NCI-H187 treated with DMSO at 0.1 percent for 48 hours (cell line): Measurements from ENCODE around the gene REX1BD.
"Not testable (repeated sequence)": the region's sequence is repeated elsewhere in the genome, so short reads cannot be mapped to it uniquely, and the experiment has no call there.

Experiments
- DNase-seq: peaks from one replicate; lab custom pipeline; 2025; lab: John Stamatoyannopoulos, UW

The REX1BD gene

DNA sequence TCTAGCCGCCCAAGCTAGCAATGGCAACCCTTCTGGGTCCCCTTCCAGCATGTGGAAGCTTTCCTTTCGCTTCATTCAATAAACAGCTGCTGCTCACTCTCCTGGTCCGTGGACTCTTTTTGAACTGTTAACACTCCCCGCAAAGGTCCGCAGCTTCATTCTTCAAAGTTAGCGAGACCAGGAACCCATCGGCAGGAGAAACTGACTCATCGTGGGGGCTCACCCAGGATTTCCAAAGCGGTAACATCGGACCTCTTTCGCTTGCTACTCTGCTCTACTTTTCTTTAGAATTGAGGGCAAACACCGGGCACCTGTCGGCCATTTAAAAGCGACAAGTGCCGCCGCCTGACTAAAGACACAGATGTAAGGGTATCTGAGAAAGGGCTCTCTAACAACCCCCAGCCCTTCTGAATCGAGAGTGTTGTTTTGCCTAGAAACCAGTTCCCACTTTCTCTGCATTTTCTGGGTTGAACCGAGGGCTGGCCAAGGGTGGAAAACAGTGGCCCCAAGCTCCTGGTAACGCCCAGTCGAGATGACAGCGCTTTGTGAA is 11.2 kb upstream of the REX1BD start:
- DNase-seq, result no peak

DNA sequence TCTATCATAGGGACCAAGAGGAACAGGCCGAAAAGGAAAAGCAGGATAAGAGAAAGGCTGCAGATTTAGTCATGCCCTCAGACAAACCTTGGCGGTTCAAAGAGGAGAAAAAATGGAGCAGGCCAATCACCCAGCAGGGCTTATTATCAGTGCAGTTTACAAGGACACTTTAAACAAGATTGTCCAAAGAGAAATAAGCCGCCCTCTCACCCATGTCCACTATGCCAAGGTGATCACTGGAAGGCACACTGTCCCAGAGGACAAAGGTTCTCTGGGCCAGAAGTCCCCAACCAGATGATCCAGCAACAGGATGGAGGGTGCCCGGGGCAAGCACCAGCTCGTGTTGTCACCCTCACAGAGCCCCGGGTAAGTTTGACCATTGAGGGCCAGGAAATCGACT is 8.3 kb upstream of the REX1BD start:
- DNase-seq, result no peak

DNA sequence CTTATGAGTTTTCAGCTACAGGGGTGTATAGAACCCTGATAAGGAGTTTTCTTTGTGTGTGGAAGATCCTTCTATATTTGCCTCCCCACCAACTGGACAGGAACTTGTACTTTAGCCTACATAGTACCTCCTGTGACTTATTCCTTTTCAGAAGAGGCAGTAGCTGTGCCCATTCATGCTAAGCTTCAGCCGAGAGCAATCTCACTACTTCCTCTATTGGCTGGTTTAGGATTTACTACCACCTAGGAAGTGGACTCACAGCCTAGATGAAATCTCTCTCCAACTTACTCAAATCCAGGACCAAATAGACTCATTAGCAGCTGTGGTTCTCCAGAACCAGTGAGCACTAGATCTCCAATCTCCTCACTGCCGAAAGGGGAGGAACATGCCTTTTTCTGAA is 2.3 kb upstream of the REX1BD start:
- no peak for DNase-seq

DNA sequence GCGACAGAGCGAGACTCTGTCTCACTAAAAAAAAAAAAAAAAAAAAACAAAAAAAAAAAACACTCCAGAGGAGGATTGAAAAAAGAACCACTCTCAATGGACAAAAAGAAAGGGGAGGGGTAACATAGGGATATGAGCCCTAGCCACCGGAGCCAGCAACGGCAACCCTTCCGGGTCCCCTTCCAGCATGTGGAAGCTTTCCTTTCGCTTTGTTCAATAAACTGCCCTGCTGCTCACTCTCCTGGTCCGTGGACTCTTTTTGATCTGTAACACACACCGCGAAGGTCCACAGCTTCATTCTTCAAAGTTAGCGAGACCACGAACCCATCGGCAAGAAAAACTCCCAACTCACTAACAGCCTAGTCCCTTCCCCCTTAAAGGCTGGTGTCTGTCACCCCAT is 1.0 kb upstream of the REX1BD start:
- DNase-seq, result no peak

DNA sequence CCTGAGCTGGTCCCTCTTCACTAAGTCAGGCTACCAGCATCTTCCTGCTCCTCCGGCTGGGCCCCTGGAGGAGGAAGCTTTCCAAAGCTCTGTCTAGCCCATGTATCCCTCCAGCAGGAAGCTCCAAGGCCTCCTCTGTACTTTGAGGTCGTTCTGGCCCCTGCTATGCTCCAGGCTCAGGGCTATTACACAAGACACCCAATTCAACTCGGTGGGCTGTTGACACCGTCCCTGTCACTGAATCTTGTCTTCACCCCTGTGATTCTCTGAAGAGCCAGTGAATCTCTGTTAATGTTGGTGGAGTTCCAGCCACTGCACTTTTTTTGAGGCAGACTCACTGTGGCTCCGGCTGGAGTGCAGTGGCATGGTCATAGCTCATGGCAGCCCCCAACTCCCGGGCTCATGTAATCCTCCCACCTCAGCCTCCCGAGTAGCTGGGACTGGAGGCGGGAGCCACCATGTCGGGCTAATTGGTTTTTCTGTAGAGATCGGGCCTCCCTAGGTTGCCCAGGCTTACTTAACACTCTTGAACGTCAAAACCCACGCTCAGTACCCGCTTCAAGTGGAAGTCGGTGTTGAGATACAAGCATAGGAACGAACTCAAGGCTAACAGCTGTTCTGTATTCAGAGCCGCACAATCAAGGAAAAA is 512 bp upstream of the REX1BD start:
- no peak for DNase-seq

DNA sequence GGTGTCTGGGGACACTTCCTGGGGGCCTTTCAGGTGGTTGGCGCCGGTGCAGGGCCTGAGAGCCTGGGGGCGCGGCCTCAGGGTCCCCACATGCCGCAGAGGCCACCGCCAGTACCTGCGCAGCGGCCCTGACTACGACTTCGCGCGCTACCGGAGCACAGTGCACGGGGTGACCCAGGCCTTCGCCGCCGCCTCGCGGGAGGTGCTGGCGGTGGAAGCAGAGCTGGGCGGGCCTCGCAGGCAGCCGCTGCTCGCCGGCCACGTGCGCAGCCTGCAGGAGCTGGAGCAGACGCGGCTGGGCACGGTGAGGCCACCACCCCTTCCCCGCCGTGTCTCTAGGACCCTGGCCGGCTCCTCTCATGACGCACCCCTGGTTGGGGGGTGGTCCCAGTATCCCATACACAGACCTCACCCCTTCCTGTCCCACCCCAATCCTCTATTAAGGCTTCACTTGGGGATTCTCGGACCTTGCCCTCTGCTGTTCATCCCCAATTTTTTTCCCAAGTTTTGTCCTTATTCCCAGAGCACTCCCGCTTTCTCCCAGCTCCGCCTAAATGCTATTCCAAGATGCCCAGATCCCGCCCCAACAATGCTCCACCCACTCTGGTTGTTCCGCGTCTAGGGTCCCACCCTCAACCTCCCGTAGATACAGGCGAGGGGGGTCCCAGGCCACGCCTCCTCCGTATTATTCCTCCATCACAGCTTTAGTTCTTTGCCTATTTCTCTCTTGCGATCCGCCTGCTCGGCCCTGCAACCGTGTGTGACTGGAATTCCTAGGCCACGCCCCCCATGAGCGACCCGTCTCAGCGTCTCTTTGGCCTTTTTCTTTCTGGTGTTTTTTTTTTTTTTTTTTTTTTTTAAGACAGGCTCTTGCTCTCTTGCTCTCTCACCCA is 1.0 kb downstream of the REX1BD start:
- no peak for DNase-seq

DNA sequence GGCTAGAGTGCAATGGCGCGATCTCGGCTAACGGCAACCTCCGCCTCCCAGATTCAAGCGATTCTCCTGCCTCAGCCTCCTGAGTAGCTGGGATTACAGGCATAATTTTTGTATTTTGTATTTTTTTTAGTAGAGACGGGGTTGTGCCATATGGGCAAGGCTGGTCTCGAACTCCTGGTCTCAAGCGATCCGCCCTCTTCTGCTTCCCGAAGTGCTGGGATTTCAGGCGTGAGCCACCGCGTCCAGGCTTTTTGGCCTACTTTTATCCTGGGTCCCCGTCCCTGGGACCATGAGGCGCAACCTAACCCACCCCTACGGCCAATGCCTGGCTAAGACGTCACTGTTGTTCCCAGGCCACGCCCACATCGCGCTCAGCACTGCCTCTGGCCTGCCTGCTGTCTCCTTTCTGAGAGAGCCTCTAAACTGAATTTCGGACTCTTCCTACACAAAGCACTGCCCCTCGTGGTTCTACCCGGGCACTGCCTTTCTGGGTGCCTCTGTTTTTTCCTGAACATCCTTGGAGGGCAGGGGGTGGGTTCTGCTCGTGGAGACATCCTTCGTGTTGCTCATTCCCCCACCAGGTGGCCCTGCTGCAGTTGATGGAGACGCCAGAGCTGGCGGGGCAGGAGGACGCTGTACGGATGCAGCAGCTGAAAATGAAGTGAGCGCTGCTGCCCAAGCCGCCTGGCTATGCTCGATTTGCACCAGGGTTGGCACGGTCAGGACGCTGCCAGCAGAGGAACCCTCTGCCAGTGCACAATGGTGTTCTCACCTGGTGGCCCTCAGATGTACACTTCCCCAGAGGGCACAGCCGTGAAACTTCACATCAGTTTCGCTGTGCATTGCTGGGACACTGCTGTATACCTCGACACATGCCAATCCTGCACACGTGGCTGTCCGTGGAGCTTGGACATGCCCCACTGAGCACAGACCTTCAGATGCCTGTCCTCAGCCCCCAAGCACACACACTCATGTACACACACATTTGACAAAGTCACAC is 2.0 kb downstream of the REX1BD start:
- no peak for DNase-seq

DNA sequence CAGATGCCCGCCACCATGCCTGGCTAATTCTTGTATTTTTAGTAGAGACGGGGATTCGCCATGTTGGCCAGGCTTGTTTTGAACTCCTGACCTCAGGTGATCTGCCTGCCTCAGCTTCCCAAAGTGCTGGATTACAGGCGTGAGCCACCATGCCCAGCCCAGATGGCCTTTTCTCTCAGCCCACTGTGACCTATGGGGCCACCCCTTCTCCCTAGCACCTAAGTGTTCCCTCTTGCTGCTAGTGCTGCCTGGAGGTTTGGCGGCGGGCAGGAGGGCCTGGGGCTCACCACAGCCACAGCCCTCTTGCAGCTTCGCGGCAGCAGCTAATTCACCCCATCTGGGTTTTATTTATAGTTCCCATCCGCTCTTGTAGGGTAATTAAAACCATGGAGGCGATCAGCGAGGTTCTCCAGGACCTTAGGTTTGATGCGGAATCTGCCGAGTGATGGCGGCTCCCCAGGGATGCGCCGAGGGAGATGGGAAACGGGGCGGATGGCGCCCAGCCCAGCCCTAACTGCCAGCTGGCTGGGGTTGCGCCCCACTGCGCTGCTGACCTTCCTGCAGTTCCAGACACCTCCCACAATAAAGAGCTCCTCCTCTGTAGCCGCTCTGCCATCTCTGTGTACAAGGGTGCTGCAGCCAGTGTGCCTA is 3.3 kb downstream of the REX1BD start:
- no peak for DNase-seq

DNA sequence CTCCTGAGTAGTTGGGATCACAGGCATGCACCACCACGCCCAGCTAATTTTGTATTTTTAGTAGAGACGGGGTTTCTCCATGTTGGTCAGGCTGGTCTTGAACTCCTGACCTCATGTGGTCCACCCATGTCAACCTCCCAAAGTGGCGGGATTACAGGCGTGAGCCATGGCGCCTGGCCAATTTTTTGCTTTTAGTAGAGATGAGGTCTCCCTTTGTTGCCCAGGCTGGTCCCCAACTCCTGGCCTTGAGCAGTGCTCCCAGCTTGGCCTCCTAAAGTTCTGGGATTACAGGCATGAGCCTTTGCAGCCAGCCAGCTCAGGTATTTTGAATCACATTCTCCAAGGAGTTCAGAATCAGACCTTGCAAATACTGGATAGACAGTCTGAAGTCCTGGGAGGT is 4.1 kb downstream of the REX1BD start:
- not testable (repeated sequence) for DNase-seq

DNA sequence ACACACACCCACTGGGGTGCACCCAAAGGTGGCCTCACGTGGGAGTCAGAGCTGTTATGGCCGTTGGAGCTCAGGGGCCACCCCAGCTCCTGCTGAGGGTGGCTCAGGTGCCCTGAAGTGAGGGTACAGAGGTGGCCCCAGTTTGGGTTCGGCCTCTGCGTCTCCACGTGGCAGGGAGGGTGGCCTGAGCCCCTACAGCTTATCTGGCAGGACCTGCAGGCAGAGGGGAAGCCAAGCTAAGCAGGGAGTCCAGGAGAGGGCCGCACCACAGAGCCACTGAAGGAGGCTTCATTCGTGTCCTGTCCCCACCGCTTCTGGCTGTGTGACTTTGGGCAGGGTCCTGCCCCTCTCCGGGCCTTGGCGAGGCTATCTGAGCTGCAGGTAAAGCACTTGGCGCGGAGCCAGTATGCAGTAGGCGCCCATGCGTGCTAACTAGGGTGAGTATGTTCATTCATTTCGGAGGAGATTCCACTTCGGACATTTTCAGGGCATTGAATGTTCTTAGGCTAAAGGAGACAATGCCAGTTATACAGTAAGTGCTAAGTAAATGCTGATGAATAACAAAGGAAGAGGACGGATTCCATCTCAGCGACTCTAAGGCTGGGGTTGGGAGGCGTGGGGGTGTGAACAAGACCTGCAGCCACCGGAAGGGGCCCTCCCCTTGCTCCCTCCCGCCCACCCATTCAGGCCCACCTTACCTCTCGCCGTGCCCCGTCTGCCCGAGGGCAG is 4.9 kb downstream of the REX1BD start:
- no peak for DNase-seq

DNA sequence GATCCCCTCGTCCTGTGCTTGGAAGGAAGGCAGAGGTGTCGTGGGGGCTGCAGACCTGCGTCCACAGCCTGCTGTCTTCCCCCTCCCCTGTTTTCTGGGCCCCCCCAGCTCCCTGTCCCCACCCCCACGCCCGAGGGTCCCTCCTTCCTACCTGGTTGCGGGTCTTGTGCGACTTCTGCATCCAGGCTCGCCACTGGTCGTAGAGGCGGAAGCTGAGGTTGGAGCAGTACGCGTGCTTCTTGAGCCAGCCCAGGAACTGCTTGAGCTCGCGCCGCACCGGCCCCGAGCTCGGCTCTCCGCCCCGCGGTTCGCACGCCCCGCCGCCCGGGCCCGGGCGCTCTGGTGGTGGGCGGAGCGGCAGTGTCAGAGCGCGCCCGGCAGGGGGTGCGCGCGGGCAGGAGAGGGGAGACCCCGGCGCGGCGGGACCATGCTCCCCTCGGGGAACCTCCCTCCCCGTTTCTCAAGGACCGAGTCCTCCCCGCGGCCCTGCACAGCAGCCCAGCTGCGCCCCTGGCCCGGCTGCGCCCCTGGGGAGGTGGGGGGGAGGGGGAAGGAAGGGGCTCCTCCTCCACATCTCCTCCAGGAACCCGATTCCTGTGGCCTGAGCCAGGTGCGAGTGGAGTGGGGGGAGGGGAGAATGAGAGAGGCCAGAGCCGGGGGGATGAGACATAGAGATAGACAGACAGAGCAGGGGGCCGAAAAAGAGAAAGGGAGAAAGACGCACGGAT is 5.7 kb downstream of the REX1BD start:
- no peak for DNase-seq

DNA sequence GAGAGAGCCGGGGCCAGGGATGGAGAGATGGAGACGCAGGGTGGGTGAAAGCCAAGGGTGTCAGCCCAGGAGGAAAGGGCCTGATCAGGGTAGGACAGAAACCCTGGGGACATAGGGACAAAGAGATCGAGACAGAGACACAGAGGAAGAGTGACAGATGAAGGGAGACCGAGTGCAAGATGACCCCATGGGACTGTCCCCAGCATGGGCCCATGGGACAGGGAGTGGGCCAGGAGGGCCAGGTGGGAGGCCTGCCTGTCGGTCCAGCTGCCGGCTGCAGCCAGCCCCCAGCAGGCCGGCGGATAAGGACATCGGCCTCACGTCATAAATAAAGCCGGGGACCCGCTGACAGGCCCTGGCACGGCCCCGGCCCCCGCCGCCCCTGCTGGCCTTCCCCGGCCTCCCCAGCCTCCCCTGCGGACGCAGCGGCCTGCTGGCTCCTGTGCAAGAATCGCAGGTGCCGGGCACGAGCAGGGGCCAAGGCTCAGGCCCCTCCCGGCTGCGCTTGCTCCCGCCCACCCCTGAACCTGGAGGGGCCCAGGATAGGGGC is 6.3 kb downstream of the REX1BD start:
- DNase-seq, result no peak

DNA sequence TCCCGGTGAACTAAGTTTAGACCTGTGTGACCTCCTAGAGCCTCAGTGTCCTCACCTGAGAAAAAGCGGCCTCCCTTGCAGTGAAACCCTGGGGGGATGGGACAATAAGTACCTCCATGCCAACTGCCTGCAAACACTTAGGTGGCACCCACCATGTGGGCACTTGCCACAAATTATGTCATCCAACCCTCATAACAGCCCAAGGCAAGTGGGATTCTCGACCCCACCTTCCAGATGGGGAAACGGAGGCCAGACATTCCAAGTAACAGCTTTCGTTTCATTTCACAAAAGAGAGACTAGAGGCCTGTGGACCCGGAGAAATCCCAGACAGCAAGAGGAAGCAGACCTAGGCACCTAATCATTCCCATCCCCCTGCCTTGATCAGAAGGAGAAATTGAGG is 6.9 kb downstream of the REX1BD start:
- DNase-seq, result no peak

DNA sequence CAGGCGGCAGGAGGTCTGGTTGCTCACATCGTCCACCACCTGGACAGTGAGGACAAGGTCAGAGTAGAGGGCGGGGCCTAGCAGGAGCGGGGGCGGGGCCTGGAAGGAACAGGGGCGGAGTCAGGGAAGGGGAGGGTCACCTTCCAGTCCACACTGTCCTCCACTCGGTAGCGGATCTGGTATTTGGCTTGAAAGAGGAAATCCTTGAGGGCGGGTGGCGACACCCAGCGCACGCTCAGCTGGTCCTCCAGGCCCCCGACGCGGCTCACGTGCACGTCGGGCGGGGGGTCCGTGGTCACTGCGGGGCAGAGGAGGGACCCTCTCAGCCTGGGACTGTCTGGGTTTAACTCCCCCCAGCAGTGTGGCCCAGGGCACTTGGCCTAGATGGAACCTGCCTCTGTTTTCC is 8.2 kb downstream of the REX1BD start:
- DNase-seq, result no peak

DNA sequence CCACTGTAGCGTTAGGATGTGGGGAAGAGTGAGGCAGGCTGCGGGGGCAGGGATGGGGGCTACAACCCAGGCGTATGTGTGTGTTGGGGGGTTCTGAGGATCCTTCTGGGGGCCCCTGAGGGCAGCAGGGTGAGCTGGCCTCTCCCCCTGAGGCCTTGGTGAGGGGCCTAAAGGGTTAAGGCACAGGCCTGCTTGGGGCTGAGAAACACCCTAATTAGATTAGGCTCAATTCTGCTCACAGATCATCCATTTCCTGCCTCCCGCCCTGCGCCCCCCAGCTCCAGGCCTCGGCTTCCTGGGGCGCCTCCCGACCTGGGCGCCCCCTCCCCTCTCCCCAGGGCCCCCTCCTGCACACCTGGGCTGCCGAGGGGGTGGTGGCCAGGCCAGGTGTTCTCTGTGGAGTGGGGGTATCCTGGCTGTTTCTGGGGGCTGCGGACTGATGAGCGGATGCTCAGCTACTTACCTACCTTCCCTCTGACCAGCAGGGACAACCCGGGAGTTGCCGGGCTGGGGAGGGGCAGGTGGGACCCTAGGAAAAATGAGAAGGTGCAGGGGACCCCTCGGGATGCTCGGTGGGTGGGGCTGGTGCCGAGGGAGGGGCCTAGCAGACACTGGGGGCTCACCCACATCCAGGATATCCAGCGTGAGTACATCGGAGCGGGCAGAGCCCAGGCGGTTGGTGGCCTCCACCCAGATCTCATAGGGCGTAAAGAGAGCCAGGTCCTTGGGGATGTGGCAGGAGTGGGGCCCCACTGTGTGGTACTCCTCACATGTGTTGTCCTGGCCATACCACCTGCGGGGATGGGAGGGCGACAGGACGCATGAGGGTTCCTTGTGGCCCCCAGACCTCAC is 9.4 kb downstream of the REX1BD start:
- no peak for DNase-seq

DNA sequence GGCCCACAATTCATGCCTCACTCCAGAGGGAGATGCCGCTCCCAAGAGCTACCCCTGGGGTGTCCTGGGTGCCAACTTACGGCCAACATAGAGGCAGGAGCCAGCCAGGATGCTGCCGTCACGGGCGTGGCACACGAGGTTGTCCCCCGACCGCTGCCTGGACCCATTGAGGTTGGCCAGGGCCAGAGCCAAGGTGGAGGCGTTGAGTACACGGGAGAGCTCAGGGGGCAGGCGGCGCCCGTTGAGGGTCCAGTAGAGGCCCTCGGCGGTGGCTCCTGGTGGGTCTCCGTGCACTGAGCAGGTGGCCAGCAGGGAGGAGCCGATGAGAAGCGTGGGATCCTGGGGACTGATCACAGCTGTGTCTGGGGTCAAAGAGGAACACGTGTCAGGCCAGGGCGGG is 10.9 kb downstream of the REX1BD start:
- DNase-seq, result no peak

DNA sequence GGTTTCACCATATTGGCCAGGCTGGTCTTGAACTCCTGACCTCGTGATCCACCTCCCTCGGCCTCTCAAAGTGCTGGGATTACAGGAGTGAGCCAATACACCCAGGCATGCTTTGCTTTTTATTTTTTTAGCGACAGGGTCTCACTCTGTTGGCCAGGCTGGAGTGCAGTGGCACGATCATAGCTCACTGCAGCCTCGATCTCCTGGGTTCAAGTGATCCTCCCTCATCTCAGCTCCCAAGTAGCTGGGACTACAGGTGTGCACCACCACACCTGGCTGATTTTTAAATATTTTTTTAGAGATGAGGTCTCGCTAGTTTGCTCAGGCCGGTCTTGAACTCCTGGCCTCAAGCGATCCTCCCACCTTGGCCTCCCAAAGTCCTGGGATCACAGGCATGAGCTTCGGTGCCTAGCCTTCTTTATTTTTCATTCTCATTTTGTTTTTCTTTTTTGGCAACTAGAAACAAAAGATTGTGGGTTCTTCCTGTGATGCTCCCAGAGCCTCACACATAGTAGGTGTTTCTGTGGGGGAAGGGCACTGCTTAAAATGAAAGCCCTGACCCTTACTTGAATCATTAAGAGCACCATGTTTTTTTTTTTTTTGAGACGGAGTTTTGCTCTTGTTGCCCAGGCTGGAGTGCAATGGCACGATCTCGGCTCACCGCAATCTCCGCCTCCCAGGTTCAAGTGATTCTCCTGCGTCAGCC is 12.2 kb downstream of the REX1BD start:
- not testable (repeated sequence) for DNase-seq

DNA sequence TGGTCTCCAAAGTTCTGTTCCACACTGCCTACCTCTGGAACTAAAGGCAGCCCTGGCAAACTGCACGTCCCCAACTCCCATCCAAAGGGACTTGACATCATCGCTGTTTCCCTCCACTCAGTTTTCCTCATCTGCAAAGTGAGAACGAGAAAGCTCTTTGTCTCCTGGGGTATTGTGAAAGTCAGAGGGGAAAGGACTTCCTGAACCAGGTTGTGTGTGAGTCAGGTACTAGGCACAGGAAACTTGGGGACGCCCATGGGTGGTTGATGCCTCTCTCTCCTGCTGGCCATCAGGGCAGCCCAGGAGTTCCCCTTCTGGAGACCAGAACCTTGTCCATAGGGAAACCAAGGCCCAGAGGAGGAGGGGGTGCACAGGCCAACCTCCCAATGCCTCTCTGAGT is 13.3 kb downstream of the REX1BD start:
- DNase-seq, result no peak
